Measurements from ENCODE around the gene YTHDC2.

- TF ChIP-seq CTCF (IDR thresholded peaks at IDR 0.05) (no peak), EP300 (IDR thresholded peaks at IDR 0.05) (no peak), POLR2A (IDR thresholded peaks at IDR 0.05) (no peak)
Measured at GRCh38 chr5:113508756-113509155, 4.7 kb upstream of the YTHDC2 start.
